ENCODE results near the gene NLRC5. TPM values are rescaled to one million over a fixed set of nuclear protein-coding genes. Genes with fewer than 3 reads are reported as not detected.

Gene NLRC5
- total and polyA plus RNA-seq, 2 donors (not counting 3 experiments of a cell fraction or from before 2014, with no cell fraction given): 7.4 to 26.3 TPM

- dilution Hi-C loops (cut with MboI; ENCODE audit: extremely low pct_ligation_motif_present, low sequenced_read_pairs) (no loop called here), intact Hi-C loops (cut with micrococcal nuclease) (no loop called here)
- Histone ChIP-seq H4K20me1 (replicated peaks; ENCODE audit: control insufficient read depth, extremely low read depth, insufficient read depth, low read length) (no peaks in the 10 kb centered on the region), H3K9me1 (replicated peaks; ENCODE audit: control insufficient read depth, extremely low read depth, insufficient read depth, low read length) (no peaks in the 10 kb centered on the region), H3K36me3 (ENCODE audit: control insufficient read depth in 2 of 2, extremely low read depth in 1 of 2, insufficient read depth in 2 of 2, low read length in 2 of 2) (peaks cover 48 to 56% of the 10 kb centered on the region in 2 experiments), H3K9ac (replicated peaks; ENCODE audit: extremely low read depth, insufficient read depth, low read length) (no peak overlapping the region), H3K4me3 (replicated peaks in 1 of 3; ENCODE audit: insufficient read depth in 1 of 3, low read depth in 1 of 3, low read length in 3 of 3) (no peak overlapping the region), H3K4me2 (ENCODE audit: insufficient read depth, low read length) (no peak overlapping the region), H2AFZ (ENCODE audit: low read depth, low read length) (no peak overlapping the region), H3K27ac (ENCODE audit: insufficient read depth, low read depth, low read length) (no peak overlapping the region), H3K4me1 (ENCODE audit: control insufficient read depth, extremely low read depth, insufficient read depth, low read length) (no peaks in the 10 kb centered on the region), H3K79me2 (ENCODE audit: control insufficient read depth, insufficient read depth, low read length) (peaks cover 12% of the 10 kb centered on the region), H3K27me3 (ENCODE audit: control insufficient read depth in 2 of 2, insufficient read depth in 2 of 2, low read length in 2 of 2) (no peaks in the 10 kb centered on the region), H3K9me3 (replicated peaks; ENCODE audit: control insufficient read depth, insufficient read depth, low read length) (no peaks in the 10 kb centered on the region)
- FAIRE-seq: no peak
- DNase-seq (ENCODE audit: low read depth, low spot score): no peak
- no TSS peak for BruUV-seq (replicated peaks)
- POLR2A ChIA-PET: no interaction called here
- CTCF ChIA-PET: interaction anchor here (1.9 kb wide), 1 partner anchor 148 kb away, joined by 8 read pairs; no protein-coding TSS in a partner anchor
- TF ChIP-seq POLR2A (IDR thresholded peaks at IDR 0.05; ENCODE audit: low read depth, low read length) (peak; percentile 30), MAX (IDR thresholded peaks at IDR 0.05; ENCODE audit: insufficient read depth, insufficient read length) (no peak)
These were observed 48.3 kb upstream of the NLRC5 start for GRCh38 chr16:56941092-56941491.

GRCh38 chr16:56941856-56942331 lies 47.5 kb upstream of the NLRC5 start:
- Histone ChIP-seq H3K9ac (replicated peaks; ENCODE audit: extremely low read depth, insufficient read depth, low read length) (no peak overlapping the region), H2AFZ (ENCODE audit: low read depth, low read length) (no peak overlapping the region), H3K4me2 (ENCODE audit: insufficient read depth, low read length) (no peak overlapping the region), H3K4me1 (ENCODE audit: control insufficient read depth, extremely low read depth, insufficient read depth, low read length) (no peaks in the 10 kb centered on the region), H3K79me2 (ENCODE audit: control insufficient read depth, insufficient read depth, low read length) (peaks cover 7% of the 10 kb centered on the region), H3K9me1 (replicated peaks; ENCODE audit: control insufficient read depth, extremely low read depth, insufficient read depth, low read length) (no peaks in the 10 kb centered on the region), H3K36me3 (ENCODE audit: control insufficient read depth in 2 of 2, extremely low read depth in 1 of 2, insufficient read depth in 2 of 2, low read length in 2 of 2) (peaks cover 41 to 53% of the 10 kb centered on the region in 2 experiments), H3K27me3 (ENCODE audit: control insufficient read depth in 2 of 2, insufficient read depth in 2 of 2, low read length in 2 of 2) (no peaks in the 10 kb centered on the region), H3K9me3 (replicated peaks; ENCODE audit: control insufficient read depth, insufficient read depth, low read length) (no peaks in the 10 kb centered on the region), H4K20me1 (replicated peaks; ENCODE audit: control insufficient read depth, extremely low read depth, insufficient read depth, low read length) (no peaks in the 10 kb centered on the region), H3K4me3 (replicated peaks in 1 of 3; ENCODE audit: insufficient read depth in 1 of 3, low read depth in 1 of 3, low read length in 3 of 3) (no peak overlapping the region), H3K27ac (ENCODE audit: insufficient read depth, low read depth, low read length) (no peak overlapping the region)
- BruUV-seq (replicated peaks): no TSS peak
- intact Hi-C loops (cut with micrococcal nuclease) (no loop called here), dilution Hi-C loops (cut with MboI; ENCODE audit: extremely low pct_ligation_motif_present, low sequenced_read_pairs) (no loop called here)
- CTCF ChIA-PET: interaction anchor here (1.9 kb wide), 1 partner anchor 149 kb away, joined by 8 read pairs; no protein-coding TSS in a partner anchor
- FAIRE-seq (no peak), DNase-seq (ENCODE audit: low read depth, low spot score) (no peak)
- POLR2A ChIA-PET: no interaction called here
- TF ChIP-seq MAX (IDR thresholded peaks at IDR 0.05; ENCODE audit: insufficient read depth, insufficient read length) (no peak), FOS (IDR thresholded peaks at IDR 0.05; ENCODE audit: borderline replicate concordance, insufficient read depth, low read length) (no peak), CTCF (IDR thresholded peaks at IDR 0.05; ENCODE audit: extremely low read depth in 1 of 2, insufficient read depth in 1 of 2, low read depth in 1 of 2, low read length in 2 of 2) (no peak), EZH2 (IDR thresholded peaks at IDR 0.05; ENCODE audit: borderline replicate concordance, low read depth, low read length, severe bottlenecking) (no peak), GATA2 (IDR thresholded peaks at IDR 0.05; ENCODE audit: insufficient read depth, insufficient read length, low read depth, low read length) (no peak), POLR2A (IDR thresholded peaks at IDR 0.05; ENCODE audit: low read depth, low read length) (no peak), JUN (IDR thresholded peaks at IDR 0.05; ENCODE audit: borderline replicate concordance, insufficient read depth, insufficient read length, low read depth) (no peak), POLR2AphosphoS5 (IDR thresholded peaks at IDR 0.05; ENCODE audit: insufficient read depth, low read depth, low read length) (no peak), MYC (IDR thresholded peaks at IDR 0.05; ENCODE audit: low read depth, low read length) (no peak)

All from endothelial cell of umbilical vein (primary cell).